Progenitor cell of endocrine pancreas (in vitro differentiated cells): ENCODE results near the gene HOXA10. TPM values are rescaled to one million over a fixed set of nuclear protein-coding genes. Genes with fewer than 3 reads are reported as not detected.

Experiments
- DNase-seq: peaks from one replicate; pipeline ENCODE4 v3.0.0; 2021; ENCODE audit warnings: low spot score; ENCODE audit not compliant: unreplicated experiment
- H3K27ac Mint-ChIP-seq: 2 replicates; pipeline ENCODE4 v1.8.0; 2021; ENCODE audit warnings: mild to moderate bottlenecking, moderate library complexity, mixed read lengths
- H3K27me3 Mint-ChIP-seq: 2 replicates; pipeline ENCODE4 v1.8.0; 2021; ENCODE audit warnings: mixed read lengths
- H3K36me3 Mint-ChIP-seq: 2 replicates; pipeline ENCODE4 v1.8.0; 2022; ENCODE audit warnings: mixed read lengths; ENCODE audit not compliant: insufficient read depth
- H3K4me1 Mint-ChIP-seq: 2 replicates; pipeline ENCODE4 v1.8.0; 2021; ENCODE audit warnings: low read depth, mixed read lengths
- H3K4me3 Mint-ChIP-seq: 2 replicates; pipeline ENCODE4 v1.8.0; 2021; ENCODE audit warnings: low read depth, mild to moderate bottlenecking, moderate library complexity, mixed read lengths
- H3K9me3 Mint-ChIP-seq: 2 replicates; pipeline ENCODE4 v1.8.0; 2021; ENCODE audit warnings: low read depth, mixed read lengths
- total RNA-seq: library from RNA; stranded (reverse); gene quantifications from 2 replicates; pipeline ENCODE4 v1.2.1, GENCODE V29; 2021
- TF ChIP-seq, protein P1 (sequence below): fragments of 200-600 bp; sonication (generic); IDR thresholded peaks from one replicate; pipeline ENCODE4 v1.5.0; 2021; ENCODE audit warnings: antibody characterized with exemption, mild to moderate bottlenecking; ENCODE audit not compliant: unreplicated experiment

HOXA10 gene
- total RNA-seq, 1 donor from 2014 or later: not detected

DNA sequence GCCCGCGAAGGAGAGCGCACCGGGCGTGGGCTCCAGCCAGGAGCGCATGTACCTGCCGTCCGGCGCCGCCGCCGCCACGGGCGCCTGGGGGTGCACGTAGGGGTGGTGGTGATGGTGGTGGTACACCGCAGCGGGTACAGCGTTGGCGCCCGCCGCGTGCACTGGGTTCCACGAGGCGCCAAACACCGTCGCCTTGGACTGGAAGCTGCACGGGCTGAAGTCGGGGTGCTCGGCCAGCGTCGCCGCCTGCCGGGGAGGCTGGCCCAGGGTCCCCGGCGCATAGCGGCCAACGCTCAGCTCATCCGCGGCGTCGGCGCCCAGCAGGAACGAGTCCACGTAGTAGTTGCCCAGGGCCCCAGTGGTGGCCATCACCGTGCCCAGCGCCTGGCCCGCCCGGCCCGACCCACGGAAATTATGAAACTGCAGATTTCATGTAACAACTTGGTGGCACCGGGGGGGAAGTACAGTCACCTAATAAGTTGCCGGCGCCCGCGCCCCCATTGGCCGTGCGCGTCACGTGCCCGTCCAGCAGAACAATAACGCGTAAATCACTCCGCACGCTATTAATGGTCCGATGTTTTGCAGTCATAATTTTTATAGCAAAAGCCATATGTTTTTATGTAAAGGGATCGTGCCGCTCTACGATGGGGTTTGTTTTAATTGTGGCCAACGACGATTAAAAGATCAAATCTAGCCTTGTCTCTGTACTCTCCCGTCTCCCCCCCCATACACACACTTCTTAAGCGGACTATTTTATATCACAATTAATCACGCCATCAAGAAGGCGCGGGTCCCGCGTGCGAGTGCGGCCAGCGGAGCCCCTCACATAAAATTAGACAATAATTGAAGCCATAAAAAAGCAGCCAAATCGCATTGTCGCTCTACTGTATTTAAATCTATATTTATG, 8.8 kb downstream of the HOXA10 start, which contains the start of gene HOXA9:
HOXA9 (minus strand) TSS at position 449 of the 907 bp plus-strand sequence; CDS start at position 369, 80 bp downstream.
- TF ChIP-seq, protein P1, sequence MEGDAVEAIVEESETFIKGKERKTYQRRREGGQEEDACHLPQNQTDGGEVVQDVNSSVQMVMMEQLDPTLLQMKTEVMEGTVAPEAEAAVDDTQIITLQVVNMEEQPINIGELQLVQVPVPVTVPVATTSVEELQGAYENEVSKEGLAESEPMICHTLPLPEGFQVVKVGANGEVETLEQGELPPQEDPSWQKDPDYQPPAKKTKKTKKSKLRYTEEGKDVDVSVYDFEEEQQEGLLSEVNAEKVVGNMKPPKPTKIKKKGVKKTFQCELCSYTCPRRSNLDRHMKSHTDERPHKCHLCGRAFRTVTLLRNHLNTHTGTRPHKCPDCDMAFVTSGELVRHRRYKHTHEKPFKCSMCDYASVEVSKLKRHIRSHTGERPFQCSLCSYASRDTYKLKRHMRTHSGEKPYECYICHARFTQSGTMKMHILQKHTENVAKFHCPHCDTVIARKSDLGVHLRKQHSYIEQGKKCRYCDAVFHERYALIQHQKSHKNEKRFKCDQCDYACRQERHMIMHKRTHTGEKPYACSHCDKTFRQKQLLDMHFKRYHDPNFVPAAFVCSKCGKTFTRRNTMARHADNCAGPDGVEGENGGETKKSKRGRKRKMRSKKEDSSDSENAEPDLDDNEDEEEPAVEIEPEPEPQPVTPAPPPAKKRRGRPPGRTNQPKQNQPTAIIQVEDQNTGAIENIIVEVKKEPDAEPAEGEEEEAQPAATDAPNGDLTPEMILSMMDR: no peak
- H3K27me3 Mint-ChIP-seq: peaks cover 82% of the 10 kb centered on the region
- H3K9me3 Mint-ChIP-seq: no peaks in the 10 kb centered on the region
- H3K4me3 Mint-ChIP-seq: peak within 1 kb of the TSS; percentile 40
- no peak within 1 kb of the TSS for H3K27ac Mint-ChIP-seq
- DNase-seq: no peak
- no peaks in the 10 kb centered on the region for H3K36me3 Mint-ChIP-seq
- peaks cover 4% of the 10 kb centered on the region for H3K4me1 Mint-ChIP-seq

DNA sequence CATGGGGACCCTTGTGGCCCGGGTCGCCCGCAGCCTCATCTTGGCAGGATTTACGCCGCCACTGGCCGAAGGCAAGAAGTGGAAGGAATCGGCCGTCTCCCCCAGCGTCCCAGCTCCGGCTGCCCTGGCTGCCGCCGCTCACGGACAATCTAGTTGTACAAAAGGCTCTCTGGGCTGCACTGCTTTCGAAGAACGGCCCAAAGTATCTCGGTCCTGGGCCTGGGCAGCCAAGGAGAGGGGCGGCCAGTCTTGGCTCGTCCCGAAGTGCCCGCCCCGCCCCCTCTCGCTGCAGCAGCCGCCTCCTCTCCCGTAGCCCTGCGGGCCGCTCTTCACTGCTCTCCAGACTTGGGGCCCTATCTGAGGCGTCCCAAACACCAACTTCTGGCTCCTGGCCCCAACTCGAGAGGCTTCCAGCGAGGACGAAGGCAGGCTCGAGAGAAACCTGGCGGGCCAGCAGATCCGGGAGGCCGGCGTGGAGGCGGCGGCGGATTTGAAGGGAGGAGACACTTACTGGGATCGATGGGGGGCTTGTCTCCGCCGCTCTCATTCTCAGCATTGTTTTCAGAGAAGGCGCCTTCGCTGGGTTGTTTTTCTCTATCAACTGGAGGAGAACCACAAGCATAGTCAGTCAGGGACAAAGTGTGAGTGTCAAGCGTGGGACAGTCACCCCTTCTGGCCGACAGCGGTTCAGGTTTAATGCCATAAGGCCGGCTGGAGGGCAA, 9.6 kb downstream of the HOXA10 start:
- peaks cover 84% of the 10 kb centered on the region for H3K27me3 Mint-ChIP-seq
- H3K36me3 Mint-ChIP-seq: no peaks in the 10 kb centered on the region
- no peak for DNase-seq
- H3K27ac Mint-ChIP-seq: peak overlapping the region; percentile 19
- H3K4me3 Mint-ChIP-seq: peak overlapping the region; percentile 40
- H3K4me1 Mint-ChIP-seq: peaks cover 4% of the 10 kb centered on the region
- TF ChIP-seq, protein P1: peak; percentile 53
- no peaks in the 10 kb centered on the region for H3K9me3 Mint-ChIP-seq

DNA sequence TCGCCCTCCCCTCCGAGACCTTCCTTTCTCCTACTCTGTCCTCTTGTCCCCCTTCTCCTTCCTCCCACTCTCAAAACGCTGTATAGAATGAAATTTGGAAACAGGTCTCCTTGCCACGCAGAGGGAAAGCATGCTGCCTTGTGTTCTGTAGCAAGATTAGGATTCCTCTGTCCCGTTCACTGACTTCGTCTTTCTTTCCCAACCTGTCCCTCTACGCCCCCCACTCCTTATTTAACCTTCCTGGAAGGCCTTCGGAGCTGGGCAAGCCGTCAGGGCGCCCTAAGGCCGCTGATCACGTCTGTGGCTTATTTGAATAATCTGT, 10.1 kb downstream of the HOXA10 start:
- no peak overlapping the region for H3K4me3 Mint-ChIP-seq
- H3K27ac Mint-ChIP-seq: peak overlapping the region; percentile 19
- H3K4me1 Mint-ChIP-seq: peaks cover 4% of the 10 kb centered on the region

DNA sequence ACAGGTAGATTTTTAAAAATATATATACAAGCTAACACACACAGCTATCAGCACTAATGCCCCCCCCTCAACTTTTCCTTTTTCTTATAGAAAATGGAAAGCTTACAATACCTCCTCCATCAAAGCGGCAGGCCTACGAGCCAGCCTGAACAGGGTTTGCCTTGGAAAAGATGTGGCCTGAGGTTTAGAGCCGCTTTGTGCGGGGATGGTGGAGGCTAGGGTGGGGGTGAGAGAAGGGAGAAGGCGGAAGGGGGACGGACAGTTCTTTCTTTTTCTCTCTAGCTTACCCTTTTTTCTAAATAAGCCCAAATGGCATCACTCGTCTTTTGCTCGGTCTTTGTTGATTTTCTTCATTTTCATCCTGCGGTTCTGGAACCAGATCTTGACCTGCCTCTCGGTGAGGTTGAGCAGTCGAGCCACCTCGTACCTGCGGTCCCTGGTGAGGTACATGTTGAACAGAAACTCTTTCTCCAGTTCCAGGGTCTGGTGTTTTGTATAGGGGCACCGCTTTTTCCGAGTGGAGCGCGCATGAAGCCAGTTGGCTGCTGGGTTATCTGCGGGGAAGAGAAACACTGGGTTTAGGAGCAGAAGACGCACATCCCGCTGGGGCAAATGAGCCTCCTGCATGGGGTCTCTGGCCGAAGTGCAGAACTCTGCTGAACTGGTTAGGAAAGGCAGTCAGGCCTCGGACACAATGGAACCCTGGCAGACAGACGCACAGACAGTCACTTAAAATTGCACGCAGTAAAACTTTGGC, 10.7 kb downstream of the HOXA10 start:
- TF ChIP-seq, protein P1: no peak
- H3K36me3 Mint-ChIP-seq: no peaks in the 10 kb centered on the region
- DNase-seq: no peak
- H3K27ac Mint-ChIP-seq: no peak overlapping the region
- H3K4me1 Mint-ChIP-seq: peaks cover 2% of the 10 kb centered on the region
- H3K9me3 Mint-ChIP-seq: no peaks in the 10 kb centered on the region
- no peak overlapping the region for H3K4me3 Mint-ChIP-seq
- H3K27me3 Mint-ChIP-seq: peaks cover 86% of the 10 kb centered on the region

More for the DNA sequence above, 10.1 kb downstream of the HOXA10 start:
- H3K27me3 Mint-ChIP-seq: peaks cover 86% of the 10 kb centered on the region
- H3K36me3 Mint-ChIP-seq: no peaks in the 10 kb centered on the region
- DNase-seq: no peak
- H3K9me3 Mint-ChIP-seq: no peaks in the 10 kb centered on the region
- TF ChIP-seq, protein P1: no peak
